HepG2 (cell line): Measurements from ENCODE around the gene CAMTA1. TPM values are rescaled to one million over a fixed set of nuclear protein-coding genes. Genes with fewer than 3 reads are reported as not detected.

Experiments
- ATAC-seq: fragments of 200-7000 bp; cut with Tn5 transposase; 3 replicates; pipeline ENCODE4 v1.9.1; 2020; ENCODE audit warnings: mild to moderate bottlenecking, moderate library complexity
- BruUV-seq: library from RNA; stranded (reverse); fragments of 400-500 nt; replicated peaks from 2 replicates; lab custom pipeline; 2021; lab: Mats Ljungman, UMichigan
- CTCF ChIA-PET: fragments of 300-600 bp; formaldehyde crosslinking; extraction: SDS; loops from one replicate; lab custom pipeline; 2021; ENCODE audit warnings: low total read pairs, inconsistent platforms, low intra/inter-chr PET ratio; lab: Yijun Ruan, JAX
- POLR2A ChIA-PET: fragments of 350-600 bp; sonication (Branson Sonifier 250); formaldehyde crosslinking; loops from one replicate; lab custom pipeline; 2020; ENCODE audit warnings: antibody characterized with exemption, inconsistent platforms; lab: Yijun Ruan, JAX
- DNase-seq: peaks from one replicate; pipeline ENCODE4 v3.0.0-alpha.2; 2015; ENCODE audit warnings: low spot score
- FAIRE-seq: peaks from 3 replicates; lab custom pipeline; 2011; peaks lifted over from hg19 to GRCh38; lab: Jason Lieb, UNC
- H2AFZ ChIP-seq: one replicate; pipeline ENCODE4 v1.6.1; 2011; ENCODE audit warnings: low read length, inconsistent platforms
- H3K27ac ChIP-seq: fragments of 300-600 bp; 3 replicates; pipeline ENCODE4 v1.8.0; 2011; ENCODE audit warnings: mixed run types, mild to moderate bottlenecking, mixed read lengths, low read length, inconsistent platforms; ENCODE audit not compliant: insufficient read depth; ENCODE audit errors: extremely low read length
- H3K27me3 ChIP-seq, 2 experiments: fragments of 200-600 bp in 1 of 2; 2 replicates in 1 of 2; 3 replicates in 1 of 2; pipeline versions ENCODE4 v1.6.0 to v1.8.0; 2011; ENCODE audit warnings: low read length in 2 of 2, mild to moderate bottlenecking in 2 of 2, moderate library complexity in 2 of 2, inconsistent platforms in 1 of 2; ENCODE audit not compliant: insufficient read depth in 2 of 2, control insufficient read depth in 1 of 2
- H3K36me3 ChIP-seq, 2 experiments: fragments of 200-600 bp in 1 of 2; replicated peaks in 1 of 2; 2 replicates in 1 of 2; 3 replicates in 1 of 2; pipeline versions ENCODE4 v1.5.1 to v1.8.0; 2011; ENCODE audit warnings: low read length in 2 of 2, inconsistent platforms in 1 of 2; ENCODE audit not compliant: insufficient read depth in 2 of 2, control insufficient read depth in 1 of 2
- H3K4me1 ChIP-seq: 2 replicates; pipeline ENCODE4 v1.5.1; 2012; ENCODE audit warnings: low read length, inconsistent platforms; ENCODE audit not compliant: insufficient read depth
- H3K4me2 ChIP-seq: 2 replicates; pipeline ENCODE4 v1.6.0; 2011; ENCODE audit warnings: low read depth, low read length, inconsistent platforms
- H3K4me3 ChIP-seq, 3 experiments: fragments of 200-600 bp in 1 of 3; sonication (generic), shearing (Covaris generic) in 1 of 3; replicated peaks in 1 of 3; 2 replicates each; pipeline ENCODE4 v1.5.1; 2011 to 2016; ENCODE audit warnings: low read length in 3 of 3, inconsistent platforms in 2 of 3, low read depth in 2 of 3, mild to moderate bottlenecking in 2 of 3, control low read depth in 1 of 3, mixed read lengths in 1 of 3; ENCODE audit not compliant: insufficient read depth in 1 of 3
- H3K79me2 ChIP-seq: one replicate; pipeline ENCODE4 v1.6.1; 2011; ENCODE audit warnings: low read length, inconsistent platforms; ENCODE audit not compliant: insufficient read depth
- H3K9ac ChIP-seq: 2 replicates; pipeline ENCODE4 v1.6.0; 2011; ENCODE audit warnings: mild to moderate bottlenecking, low read depth, low read length, inconsistent platforms; ENCODE audit not compliant: insufficient read depth
- H3K9me3 ChIP-seq: 2 replicates; pipeline ENCODE4 v1.5.1; 2012; ENCODE audit warnings: mild to moderate bottlenecking, low read length
- H4K20me1 ChIP-seq: 2 replicates; pipeline ENCODE4 v1.6.0; 2011; ENCODE audit warnings: inconsistent platforms, mild to moderate bottlenecking, low read length, moderate library complexity; ENCODE audit not compliant: insufficient read depth
- NCOA2 ChIP-seq: sonication (generic); formaldehyde crosslinking; IDR thresholded peaks from 2 replicates; pipeline ENCODE4 v1.8.0; 2022; ENCODE audit warnings: inconsistent platforms
- NR1H2 ChIP-seq: sonication (generic); formaldehyde crosslinking; IDR thresholded peaks from 2 replicates; pipeline ENCODE4 v1.8.1; 2022; ENCODE audit warnings: low read depth, missing genetic modification reagents, borderline replicate concordance
- POLR2G ChIP-seq: fragments of 200-400 bp; formaldehyde crosslinking; IDR thresholded peaks from 2 replicates; pipeline ENCODE4 v1.6.1; 2018; ENCODE audit warnings: mild to moderate bottlenecking, low read depth, low read length, moderate library complexity
- ZNF629 ChIP-seq: sonication (generic); formaldehyde crosslinking; conservative IDR thresholded peaks from 2 replicates; pipeline ENCODE4 v1.5.0; 2020; ENCODE audit warnings: missing genetic modification reagents
- ZNF720 ChIP-seq: sonication (generic); formaldehyde crosslinking; IDR thresholded peaks from 2 replicates; pipeline ENCODE4 v1.4.0; 2020; ENCODE audit warnings: missing genetic modification reagents
- WGBS: methylation state at CpG from one replicate; pipeline ENCODE4 v1.1.6; 2017; ENCODE audit warnings: low lambda C conversion rate; 5-methylcytosine and 5-hydroxymethylcytosine counted together
- in situ Hi-C: cut with HindIII; loops from 2 replicates; pipeline ENCODE4 v1.10.0; 2017; ENCODE audit warnings: low pct_unique_long_range_greater_than_20kb; ENCODE audit not compliant: extremely low pct_ligation_motif_present
- intact Hi-C: fragments of 100-400 bp; cut with micrococcal nuclease; formaldehyde crosslinking; loops from one replicate; pipeline ENCODE4 v1.10.0; 2022; ENCODE audit not compliant: unreplicated experiment
- polyA plus RNA-seq, 8 experiments: library from polyadenylated mRNA; depleted of rRNA in 3 of 8; stranded (reverse) in 7 of 8; unstranded in 1 of 8; fragments of >200 nt; fragmentation: Illumina TruSeq in 4 of 8; extraction: Trizol in 4 of 8; gene quantifications; 2 replicates each; pipeline versions ENCODE4 v1.2.1 to v1.2.3, GENCODE V29; 2011 to 2016; ENCODE audit warnings: low read depth in 4 of 8, missing spikeins in 1 of 8, mixed read lengths in 1 of 8; ENCODE audit not compliant: insufficient read depth in 1 of 8
- total RNA-seq, 5 experiments: library from RNA; depleted of rRNA; stranded (reverse); fragments of >200 nt; fragmentation: Illumina TruSeq; extraction: Trizol; gene quantifications; 2 replicates each; pipeline ENCODE4 v1.2.3, GENCODE V29; 2016; ENCODE audit warnings: low read depth in 1 of 5
- TF ChIP-seq, protein P1 (sequence below): sonication (generic); formaldehyde crosslinking; IDR thresholded peaks from 2 replicates; pipeline ENCODE4 v1.4.0; 2020; ENCODE audit warnings: missing genetic modification reagents
- TF ChIP-seq, protein P2 (sequence below): sonication (generic); formaldehyde crosslinking; IDR thresholded peaks from 2 replicates; pipeline ENCODE4 v1.4.0; 2020; ENCODE audit warnings: missing genetic modification reagents
- TF ChIP-seq, protein P3 (sequence below): sonication (generic); formaldehyde crosslinking; IDR thresholded peaks from 2 replicates; pipeline ENCODE4 v1.5.1; 2020; ENCODE audit warnings: mild to moderate bottlenecking, missing genetic modification reagents, borderline replicate concordance

Gene CAMTA1
- total and polyA plus RNA-seq, 2 of the 13 experiments (the other 11 are each of a cell fraction or from before 2014, with no cell fraction given), result 25.0 to 36.4 TPM

DNA sequence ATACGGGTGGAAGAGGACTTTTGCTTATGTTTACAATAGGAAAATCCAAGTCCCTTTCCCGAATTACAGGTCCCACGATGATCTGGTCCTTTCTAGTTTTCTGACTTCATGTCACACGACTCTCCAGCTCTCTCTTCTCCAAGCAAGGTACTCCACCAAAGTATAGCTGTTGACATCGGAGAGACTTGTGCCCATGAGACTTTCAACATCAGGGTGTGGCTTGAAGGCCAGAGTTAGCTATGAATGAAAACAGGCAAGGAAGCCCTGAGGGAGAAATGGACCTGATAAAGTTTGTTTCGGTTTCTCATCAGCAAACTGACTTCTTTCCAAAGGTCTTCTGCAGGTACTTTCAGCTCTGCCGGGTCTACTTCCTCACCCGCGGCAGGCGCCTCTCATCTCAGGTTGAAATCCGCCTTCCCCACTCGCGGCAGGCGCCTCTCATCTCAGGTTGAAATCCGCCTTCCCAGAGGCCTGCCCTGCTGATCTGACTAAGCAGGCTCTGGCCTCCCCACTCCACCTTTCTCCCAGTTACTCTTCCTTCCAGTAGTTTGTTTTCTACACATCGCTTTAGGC lies 996.8 kb downstream of the CAMTA1 start:
- POLR2A ChIA-PET, result interaction anchor here (1.9 kb wide), 1 partner anchor 11 kb away, joined by 8 read pairs; the partner anchor contains the start of gene VAMP3
- no peak overlapping the region for H2AFZ ChIP-seq
- CTCF ChIA-PET, result no interaction called here
- H3K4me3 ChIP-seq, result no peak overlapping the region
- peaks cover 9 to 37% of the 10 kb centered on the region in 2 experiments; a peak in 4 of 5 replicates for H3K36me3 ChIP-seq
- no peak for DNase-seq
- H4K20me1 ChIP-seq, result no peaks in the 10 kb centered on the region
- FAIRE-seq, result no peak
- no peak overlapping the region for H3K27ac ChIP-seq
- ATAC-seq, result no peak
- no peaks in the 10 kb centered on the region for H3K27me3 ChIP-seq
- H3K4me2 ChIP-seq, result no peak overlapping the region
- no peaks in the 10 kb centered on the region for H3K9me3 ChIP-seq
- intact Hi-C loops, result no loop called here
- H3K4me1 ChIP-seq, result peaks cover 28% of the 10 kb centered on the region
- 95% methylated on average over 16 of the region's 16 CpGs for WGBS
- BruUV-seq, result no TSS peak
- TF ChIP-seq NR1H2 (CRISPR knock-in tag) (no peak), NCOA2 (CRISPR knock-in tag) (no peak), POLR2G (no peak), ZNF629 (CRISPR knock-in tag) (no peak), ZNF720 (CRISPR knock-in tag) (no peak)
- TF ChIP-seq, protein P1, sequence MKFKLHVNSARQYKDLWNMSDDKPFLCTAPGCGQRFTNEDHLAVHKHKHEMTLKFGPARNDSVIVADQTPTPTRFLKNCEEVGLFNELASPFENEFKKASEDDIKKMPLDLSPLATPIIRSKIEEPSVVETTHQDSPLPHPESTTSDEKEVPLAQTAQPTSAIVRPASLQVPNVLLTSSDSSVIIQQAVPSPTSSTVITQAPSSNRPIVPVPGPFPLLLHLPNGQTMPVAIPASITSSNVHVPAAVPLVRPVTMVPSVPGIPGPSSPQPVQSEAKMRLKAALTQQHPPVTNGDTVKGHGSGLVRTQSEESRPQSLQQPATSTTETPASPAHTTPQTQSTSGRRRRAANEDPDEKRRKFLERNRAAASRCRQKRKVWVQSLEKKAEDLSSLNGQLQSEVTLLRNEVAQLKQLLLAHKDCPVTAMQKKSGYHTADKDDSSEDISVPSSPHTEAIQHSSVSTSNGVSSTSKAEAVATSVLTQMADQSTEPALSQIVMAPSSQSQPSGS, result no peak
- TF ChIP-seq, protein P2, sequence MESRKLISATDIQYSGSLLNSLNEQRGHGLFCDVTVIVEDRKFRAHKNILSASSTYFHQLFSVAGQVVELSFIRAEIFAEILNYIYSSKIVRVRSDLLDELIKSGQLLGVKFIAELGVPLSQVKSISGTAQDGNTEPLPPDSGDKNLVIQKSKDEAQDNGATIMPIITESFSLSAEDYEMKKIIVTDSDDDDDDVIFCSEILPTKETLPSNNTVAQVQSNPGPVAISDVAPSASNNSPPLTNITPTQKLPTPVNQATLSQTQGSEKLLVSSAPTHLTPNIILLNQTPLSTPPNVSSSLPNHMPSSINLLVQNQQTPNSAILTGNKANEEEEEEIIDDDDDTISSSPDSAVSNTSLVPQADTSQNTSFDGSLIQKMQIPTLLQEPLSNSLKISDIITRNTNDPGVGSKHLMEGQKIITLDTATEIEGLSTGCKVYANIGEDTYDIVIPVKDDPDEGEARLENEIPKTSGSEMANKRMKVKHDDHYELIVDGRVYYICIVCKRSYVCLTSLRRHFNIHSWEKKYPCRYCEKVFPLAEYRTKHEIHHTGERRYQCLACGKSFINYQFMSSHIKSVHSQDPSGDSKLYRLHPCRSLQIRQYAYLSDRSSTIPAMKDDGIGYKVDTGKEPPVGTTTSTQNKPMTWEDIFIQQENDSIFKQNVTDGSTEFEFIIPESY (CRISPR knock-in tag), result peak; percentile 71
- TF ChIP-seq, protein P3, sequence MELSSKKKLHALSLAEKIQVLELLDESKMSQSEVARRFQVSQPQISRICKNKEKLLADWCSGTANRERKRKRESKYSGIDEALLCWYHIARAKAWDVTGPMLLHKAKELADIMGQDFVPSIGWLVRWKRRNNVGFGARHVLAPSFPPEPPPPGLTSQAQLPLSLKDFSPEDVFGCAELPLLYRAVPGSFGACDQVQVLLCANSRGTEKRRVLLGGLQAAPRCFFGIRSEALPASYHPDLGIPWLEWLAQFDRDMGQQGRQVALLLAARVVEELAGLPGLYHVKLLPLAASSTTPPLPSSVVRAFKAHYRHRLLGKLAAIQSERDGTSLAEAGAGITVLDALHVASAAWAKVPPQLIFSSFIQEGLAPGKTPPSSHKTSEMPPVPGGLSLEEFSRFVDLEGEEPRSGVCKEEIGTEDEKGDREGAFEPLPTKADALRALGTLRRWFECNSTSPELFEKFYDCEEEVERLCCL (CRISPR knock-in tag), result no peak
- peaks cover 1% of the 10 kb centered on the region for H3K79me2 ChIP-seq
- no peak overlapping the region for H3K9ac ChIP-seq
- in situ Hi-C loops, result no loop called here
